Fibroblast of lung (primary cell): Measurements from ENCODE around the gene MIA2. TPM values are rescaled to one million over a fixed set of nuclear protein-coding genes. Genes with fewer than 3 reads are reported as not detected.
A peak's percentile ranks its signal among the peaks of the same experiment; 100 is the strongest.

Source experiments
- DNase-seq, 2 donors: peaks; one replicate each; pipeline versions ENCODE4 v3.0.0 to v3.0.0-alpha.2; 2010; ENCODE audit warnings: low read depth in 2 of 2
- H2AFZ ChIP-seq: 2 replicates; pipeline ENCODE4 v1.5.1; 2012; ENCODE audit warnings: low read length, control low read depth, inconsistent platforms
- H3K27ac ChIP-seq: 2 replicates; pipeline ENCODE4 v1.5.1; 2011; ENCODE audit warnings: low read length, control low read depth; ENCODE audit not compliant: insufficient read depth
- H3K27me3 ChIP-seq: 2 replicates; pipeline ENCODE4 v1.5.1; 2011; ENCODE audit warnings: mild to moderate bottlenecking, low read length; ENCODE audit not compliant: control insufficient read depth, insufficient read depth
- H3K36me3 ChIP-seq: 2 replicates; pipeline ENCODE4 v1.5.1; 2011; ENCODE audit warnings: low read length; ENCODE audit not compliant: control insufficient read depth, insufficient read depth
- H3K4me1 ChIP-seq: 2 replicates; pipeline ENCODE4 v1.5.1; 2011; ENCODE audit warnings: low read length; ENCODE audit not compliant: control insufficient read depth, insufficient read depth; ENCODE audit errors: extremely low read depth
- H3K4me2 ChIP-seq: 2 replicates; pipeline ENCODE4 v1.5.1; 2011; ENCODE audit warnings: low read length, control low read depth; ENCODE audit not compliant: insufficient read depth; ENCODE audit errors: extremely low read depth
- H3K4me3 ChIP-seq, 4 experiments: fragments of 200-600 bp in 1 of 4; sonication (generic) in 1 of 4; replicated peaks in 1 of 4; 2 replicates each; pipeline ENCODE4 v1.5.1; 2011 to 2016; ENCODE audit warnings: low read length in 4 of 4, low read depth in 3 of 4, mild to moderate bottlenecking in 3 of 4, control low read depth in 2 of 4, inconsistent platforms in 1 of 4, mixed read lengths in 1 of 4; ENCODE audit not compliant: insufficient read depth in 1 of 4; ENCODE audit errors: control extremely low read depth in 1 of 4
- H3K79me2 ChIP-seq: 2 replicates; pipeline ENCODE4 v1.5.1; 2012; ENCODE audit warnings: mild to moderate bottlenecking, low read length, inconsistent platforms; ENCODE audit not compliant: control insufficient read depth, insufficient read depth
- H3K9ac ChIP-seq: 2 replicates; pipeline ENCODE4 v1.5.1; 2011; ENCODE audit warnings: mild to moderate bottlenecking, low read length, control low read depth; ENCODE audit not compliant: insufficient read depth
- H3K9me3 ChIP-seq: 2 replicates; pipeline ENCODE4 v1.5.1; 2012; ENCODE audit warnings: low read depth, low read length; ENCODE audit not compliant: control insufficient read depth, insufficient read depth
- H4K20me1 ChIP-seq: 2 replicates; pipeline ENCODE4 v1.5.1; 2011; ENCODE audit warnings: low read length; ENCODE audit not compliant: control insufficient read depth, insufficient read depth; ENCODE audit errors: extremely low read depth
- EZH2 ChIP-seq: IDR thresholded peaks from 2 replicates; pipeline ENCODE4 v1.5.1; 2012; ENCODE audit warnings: low read length, control low read depth, mild to moderate bottlenecking; ENCODE audit errors: missing control alignments
- polyA plus RNA-seq, 2 donors: library from polyadenylated mRNA; depleted of rRNA in 1 of 2; stranded (reverse) in 1 of 2; unstranded in 1 of 2; fragments of >200 nt; gene quantifications; 2 replicates each; pipeline ENCODE4 v1.2.1, GENCODE V29; 2011 to 2012; ENCODE audit warnings: missing spikeins in 1 of 2
- total RNA-seq: library from RNA; depleted of rRNA; stranded (reverse); fragments of >200 nt; gene quantifications from 2 replicates; pipeline ENCODE4 v1.2.1, GENCODE V29; 2014
- TF ChIP-seq, protein P1 (sequence below), 2 donors: IDR thresholded peaks in 1 of 2; conservative IDR thresholded peaks in 1 of 2; 1 replicate in 1 of 2; 2 replicates in 1 of 2; pipeline ENCODE4 v1.5.1; 2011 to 2012; ENCODE audit warnings: low read length in 2 of 2, control low read depth in 1 of 2, inconsistent platforms in 1 of 2, low read depth in 1 of 2, mild to moderate bottlenecking in 1 of 2

The MIA2 gene
- total and polyA plus RNA-seq, 2 donors (not counting 1 experiment from before 2014, with no cell fraction given), result 9.7 to 15.0 TPM

DNA sequence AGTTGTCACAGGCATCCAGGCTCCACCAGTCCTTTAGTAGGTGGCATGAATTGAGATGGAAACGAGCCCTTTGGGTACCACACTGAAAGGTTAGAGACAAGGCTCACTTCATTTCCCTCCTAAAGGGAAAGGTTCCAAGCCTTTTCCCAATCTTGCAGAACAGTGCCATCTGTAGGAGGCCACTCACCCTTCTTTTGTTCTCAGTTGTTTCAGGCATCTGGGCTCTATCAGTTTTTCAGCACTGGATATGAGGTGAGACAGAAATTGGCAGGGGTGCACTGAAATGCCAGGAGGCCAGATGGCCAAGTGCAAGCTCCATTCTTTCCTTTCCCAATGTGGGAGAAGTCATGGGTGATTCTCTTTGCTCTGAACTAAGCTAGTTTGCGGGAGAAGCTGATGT, 183.3 kb downstream of the MIA2 start:
- Histone ChIP-seq H3K9me3 (no peaks in the 10 kb centered on the region), H3K4me2 (no peak overlapping the region), H3K79me2 (peaks cover 2% of the 10 kb centered on the region), H3K27me3 (no peaks in the 10 kb centered on the region), H3K4me1 (no peaks in the 10 kb centered on the region), H3K4me3 (no peak overlapping the region), H3K36me3 (no peaks in the 10 kb centered on the region), H3K9ac (no peak overlapping the region), H2AFZ (no peak overlapping the region), H3K27ac (no peak overlapping the region), H4K20me1 (no peaks in the 10 kb centered on the region)
- TF ChIP-seq, protein P1, sequence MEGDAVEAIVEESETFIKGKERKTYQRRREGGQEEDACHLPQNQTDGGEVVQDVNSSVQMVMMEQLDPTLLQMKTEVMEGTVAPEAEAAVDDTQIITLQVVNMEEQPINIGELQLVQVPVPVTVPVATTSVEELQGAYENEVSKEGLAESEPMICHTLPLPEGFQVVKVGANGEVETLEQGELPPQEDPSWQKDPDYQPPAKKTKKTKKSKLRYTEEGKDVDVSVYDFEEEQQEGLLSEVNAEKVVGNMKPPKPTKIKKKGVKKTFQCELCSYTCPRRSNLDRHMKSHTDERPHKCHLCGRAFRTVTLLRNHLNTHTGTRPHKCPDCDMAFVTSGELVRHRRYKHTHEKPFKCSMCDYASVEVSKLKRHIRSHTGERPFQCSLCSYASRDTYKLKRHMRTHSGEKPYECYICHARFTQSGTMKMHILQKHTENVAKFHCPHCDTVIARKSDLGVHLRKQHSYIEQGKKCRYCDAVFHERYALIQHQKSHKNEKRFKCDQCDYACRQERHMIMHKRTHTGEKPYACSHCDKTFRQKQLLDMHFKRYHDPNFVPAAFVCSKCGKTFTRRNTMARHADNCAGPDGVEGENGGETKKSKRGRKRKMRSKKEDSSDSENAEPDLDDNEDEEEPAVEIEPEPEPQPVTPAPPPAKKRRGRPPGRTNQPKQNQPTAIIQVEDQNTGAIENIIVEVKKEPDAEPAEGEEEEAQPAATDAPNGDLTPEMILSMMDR (conservative IDR thresholded peaks at IDR 0.05 in 1 of 2, IDR thresholded peaks at IDR 0.05 in 1 of 2; ENCODE audit: low read depth in 1 of 2, low read length in 2 of 2), result peak in 1 of 2 donors; percentile 1
- no peak for TF ChIP-seq EZH2
- DNase-seq, result peak in 1 of 2 donors; percentile 27

DNA sequence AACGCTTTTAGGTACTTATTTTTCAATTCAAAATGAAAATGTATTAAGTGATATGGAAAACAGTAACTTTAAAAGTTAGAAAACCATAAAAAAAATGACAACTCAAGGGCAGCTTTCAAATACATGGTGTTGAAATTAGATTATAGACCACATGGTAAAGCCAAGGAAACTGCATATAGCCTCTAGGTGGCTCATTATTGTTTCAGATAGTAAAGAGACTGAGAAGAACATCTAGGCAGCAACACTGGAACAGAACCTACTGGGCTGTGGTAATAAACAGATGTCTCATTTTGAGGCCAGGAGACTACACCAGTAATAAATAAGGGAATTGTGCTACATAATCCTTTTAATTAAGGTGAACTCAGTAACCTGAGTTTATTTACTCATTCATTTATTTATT, 185.6 kb downstream of the MIA2 start:
- no peaks in the 10 kb centered on the region for H3K9me3 ChIP-seq
- H3K79me2 ChIP-seq, result peaks cover 4% of the 10 kb centered on the region
- H3K27ac ChIP-seq, result no peak overlapping the region
- H3K4me2 ChIP-seq, result no peak overlapping the region
- TF ChIP-seq, protein P1 (conservative IDR thresholded peaks at IDR 0.05 in 1 of 2, IDR thresholded peaks at IDR 0.05 in 1 of 2; ENCODE audit: low read depth in 1 of 2, low read length in 2 of 2), result no peak
- TF ChIP-seq EZH2, result no peak
- no peak overlapping the region for H3K4me3 ChIP-seq
- no peak for DNase-seq
- no peaks in the 10 kb centered on the region for H3K27me3 ChIP-seq
- no peak overlapping the region for H2AFZ ChIP-seq
- no peaks in the 10 kb centered on the region for H4K20me1 ChIP-seq
- H3K36me3 ChIP-seq, result no peaks in the 10 kb centered on the region
- no peak overlapping the region for H3K9ac ChIP-seq
- no peaks in the 10 kb centered on the region for H3K4me1 ChIP-seq

DNA sequence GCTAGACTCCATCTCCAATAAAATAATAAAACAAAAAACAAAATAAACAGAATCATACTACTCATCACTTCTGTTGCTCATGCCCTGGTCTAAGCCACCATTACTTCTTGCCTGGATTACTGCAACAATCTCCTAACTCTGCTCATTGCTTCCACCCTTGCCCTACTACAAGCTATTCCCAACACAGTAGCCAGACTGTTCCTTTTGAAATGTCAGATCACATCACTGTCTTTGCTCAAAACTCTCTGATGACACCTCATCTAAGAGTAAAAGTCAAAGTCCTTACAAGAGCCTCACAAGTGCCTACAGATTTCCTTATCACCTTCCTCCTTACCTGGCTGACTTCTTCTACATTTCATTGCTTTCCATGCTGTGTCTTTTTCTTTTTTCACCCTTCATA, 188.5 kb downstream of the MIA2 start:
- Histone ChIP-seq H3K9me3 (no peaks in the 10 kb centered on the region), H3K36me3 (no peaks in the 10 kb centered on the region), H4K20me1 (no peaks in the 10 kb centered on the region), H3K4me1 (no peaks in the 10 kb centered on the region), H2AFZ (no peak overlapping the region), H3K79me2 (peaks cover 8% of the 10 kb centered on the region), H3K4me3 (no peak overlapping the region), H3K9ac (no peak overlapping the region), H3K4me2 (no peak overlapping the region), H3K27ac (no peak overlapping the region), H3K27me3 (no peaks in the 10 kb centered on the region)
- no peak for DNase-seq
- no peak for TF ChIP-seq EZH2
- TF ChIP-seq, protein P1 (conservative IDR thresholded peaks at IDR 0.05 in 1 of 2, IDR thresholded peaks at IDR 0.05 in 1 of 2; ENCODE audit: low read depth in 1 of 2, low read length in 2 of 2), result no peak
